T-cell (primary cell): ENCODE data around the gene RAF1. TPM values are rescaled to one million over a fixed set of nuclear protein-coding genes. Genes with fewer than 3 reads are reported as not detected.

ENCODE experiments used
- ATAC-seq, 4 experiments: fragments of 200-7000 bp in 3 of 4; fragments of 150-1000 bp in 1 of 4; cut with Tn5 transposase; replicated peaks in 1 of 4; 1 replicate in 3 of 4; 2 replicates in 1 of 4; pipeline ENCODE4 v1.10.0; 2021; ENCODE audit warnings: moderate library complexity in 3 of 4, mild to moderate bottlenecking in 2 of 4, moderate number of reproducible peaks in 1 of 4
- CTCF ChIA-PET, 2 donors: fragments of 300-600 bp; sonication (Branson Sonifier 250); formaldehyde crosslinking; loops; one replicate each; lab custom pipeline; 2022; ENCODE audit warnings: antibody characterized with exemption in 2 of 2; lab: Charles Lee
- POLR2A ChIA-PET, 2 donors: fragments of 300-600 bp; sonication (Branson Sonifier 250); formaldehyde crosslinking; loops; one replicate each; lab custom pipeline; 2022; ENCODE audit warnings: antibody characterized with exemption in 2 of 2; lab: Charles Lee
- DNase-seq, 35 experiments: peaks; one replicate each; pipeline versions ENCODE4 v3.0.0 to v3.0.0-alpha.2; 2013 to 2023
- H3K27ac ChIP-seq: one replicate; pipeline ENCODE4 v1.5.1; 2013; ENCODE audit warnings: low read length
- H3K27me3 ChIP-seq, 2 experiments: replicated peaks in 1 of 2; 1 replicate in 1 of 2; 2 replicates in 1 of 2; pipeline versions ENCODE4 v1.6.1 to v1.7.0; 2013; ENCODE audit warnings: low read length in 1 of 2, mixed read lengths in 1 of 2; ENCODE audit not compliant: control insufficient read depth in 2 of 2, insufficient read depth in 2 of 2; ENCODE audit errors: extremely low read depth in 1 of 2
- H3K36me3 ChIP-seq, 2 donors: 1 replicate in 1 of 2; 2 replicates in 1 of 2; pipeline versions ENCODE4 v1.6.1 to v1.7.0; 2013; ENCODE audit warnings: low read length in 1 of 2; ENCODE audit not compliant: control insufficient read depth in 2 of 2, insufficient read depth in 1 of 2; ENCODE audit errors: extremely low read depth in 1 of 2
- H3K4me1 ChIP-seq, 2 experiments: 1 replicate in 1 of 2; 2 replicates in 1 of 2; pipeline versions ENCODE4 v1.6.1 to v1.7.0; 2013; ENCODE audit warnings: low read length in 2 of 2, mixed read lengths in 1 of 2; ENCODE audit not compliant: insufficient read depth in 2 of 2, control insufficient read depth in 1 of 2; ENCODE audit errors: extremely low read depth in 1 of 2
- H3K4me3 ChIP-seq, 2 donors: 1 replicate in 1 of 2; 2 replicates in 1 of 2; pipeline versions ENCODE4 v1.5.1 to v1.7.0; 2013; ENCODE audit warnings: mild to moderate bottlenecking in 2 of 2, low read length in 1 of 2, moderate library complexity in 1 of 2; ENCODE audit not compliant: control insufficient read depth in 1 of 2; ENCODE audit errors: extremely low read depth in 1 of 2
- H3K9me3 ChIP-seq: 2 replicates; pipeline ENCODE4 v1.7.0; 2013
- H3K27ac Mint-ChIP-seq, 2 donors: one replicate each; pipeline ENCODE4 v1.8.0; 2020 to 2021; ENCODE audit warnings: mild to moderate bottlenecking in 2 of 2, mixed read lengths in 2 of 2
- H3K27me3 Mint-ChIP-seq, 2 donors: one replicate each; pipeline ENCODE4 v1.8.0; 2021 to 2022; ENCODE audit warnings: mixed read lengths in 2 of 2
- H3K36me3 Mint-ChIP-seq: one replicate; pipeline ENCODE4 v1.8.0; 2021; ENCODE audit warnings: mixed read lengths
- H3K4me1 Mint-ChIP-seq, 3 donors: one replicate each; pipeline ENCODE4 v1.8.0; 2020 to 2022; ENCODE audit warnings: mixed read lengths in 3 of 3, mild to moderate bottlenecking in 1 of 3
- H3K4me3 Mint-ChIP-seq, 3 donors: one replicate each; pipeline ENCODE4 v1.8.0; 2020 to 2022; ENCODE audit warnings: mild to moderate bottlenecking in 3 of 3, mixed read lengths in 3 of 3, moderate library complexity in 3 of 3
- H3K9me3 Mint-ChIP-seq, 3 donors: one replicate each; pipeline ENCODE4 v1.8.0; 2020 to 2022; ENCODE audit warnings: mixed read lengths in 3 of 3
- WGBS: methylation state at CpG from one replicate; pipeline ENCODE4 v1.1.5; 2013; ENCODE audit warnings: missing lambda C conversion rate; ENCODE audit not compliant: insufficient coverage; 5-methylcytosine and 5-hydroxymethylcytosine counted together
- total RNA-seq, 35 experiments: library from RNA in 6 of 35; stranded (reverse) in 6 of 35; fragments of 120-200 nt in 1 of 35; gene quantifications; one replicate each; pipeline versions ENCODE4 v1.2.1 to v1.2.4 and lab custom pipeline; 2013 to 2026

The RAF1 gene
- total RNA-seq, 5 donors from 2014 or later (not counting 1 experiment from before 2014, with no cell fraction given): 95.3 to 112 (median 105) TPM

- H3K4me3 ChIP-seq: no peak overlapping the region
- Mint-ChIP-seq H3K4me1 (peaks cover 66 to 69% (median 66%) of the 10 kb centered on the region in 3 donors), H3K4me3 (no peak overlapping the region), H3K9me3 (no peaks in the 10 kb centered on the region), H3K27me3 (no peaks in the 10 kb centered on the region), H3K27ac (no peak overlapping the region), H3K36me3 (peaks cover 12% of the 10 kb centered on the region)
- peaks cover 7 to 25% of the 10 kb centered on the region in 2 experiments for H3K4me1 ChIP-seq
- ATAC-seq (no peak), DNase-seq (no peak)
- H3K9me3 ChIP-seq: no peaks in the 10 kb centered on the region
- no peaks in the 10 kb centered on the region for H3K27me3 ChIP-seq
- no peak overlapping the region for H3K27ac ChIP-seq
- CTCF ChIA-PET: no interaction called here
- H3K36me3 ChIP-seq: no peaks in the 10 kb centered on the region
- POLR2A ChIA-PET: no interaction called here
Measured at GRCh38 chr3:12656193-12656592, 7.7 kb downstream of the RAF1 start.

GRCh38 chr3:12655701-12656100 is 8.2 kb downstream of the RAF1 start:
- peaks cover 66 to 68% (median 67%) of the 10 kb centered on the region in 3 donors for H3K4me1 Mint-ChIP-seq

GRCh38 chr3:12653747-12654146 is 10.2 kb downstream of the RAF1 start:
- Mint-ChIP-seq H3K4me3 (peak overlapping the region in 1 of 3 donors; percentile 39), H3K9me3 (no peaks in the 10 kb centered on the region), H3K4me1 (peaks cover 66 to 67% (median 66%) of the 10 kb centered on the region in 3 donors), H3K36me3 (peaks cover 11% of the 10 kb centered on the region), H3K27me3 (no peaks in the 10 kb centered on the region), H3K27ac (no peak overlapping the region)
- Histone ChIP-seq H3K4me3 (no peak overlapping the region), H3K27me3 (no peaks in the 10 kb centered on the region), H3K27ac (no peak overlapping the region), H3K4me1 (peaks cover 2 to 20% of the 10 kb centered on the region in 2 experiments), H3K9me3 (no peaks in the 10 kb centered on the region), H3K36me3 (no peaks in the 10 kb centered on the region)
- WGBS: no CpG with 5 or more reads among the region's 4 CpGs
- no peak for ATAC-seq
- ChIA-PET CTCF (no interaction called here), POLR2A (interaction anchor here in 1 of 2 donors (0.7 kb wide), 2 partner anchors 10 to 17 kb away, joined by 7 to 8 read pairs; no protein-coding TSS in a partner anchor)
- no peak for DNase-seq

More at GRCh38 chr3:12655701-12656100, 8.2 kb downstream of the RAF1 start:
- H3K4me1 ChIP-seq: peaks cover 5 to 22% of the 10 kb centered on the region in 2 experiments
- no peaks in the 10 kb centered on the region for H3K36me3 ChIP-seq
- Mint-ChIP-seq H3K4me3 (no peak overlapping the region), H3K36me3 (peaks cover 12% of the 10 kb centered on the region), H3K27ac (no peak overlapping the region), H3K9me3 (no peaks in the 10 kb centered on the region), H3K27me3 (no peaks in the 10 kb centered on the region)
- no peaks in the 10 kb centered on the region for H3K27me3 ChIP-seq
- no peak overlapping the region for H3K4me3 ChIP-seq
- DNase-seq (no peak), ATAC-seq (no peak)
- 100% methylated on average over 1 of the region's 4 CpGs for WGBS
- CTCF ChIA-PET: no interaction called here
- POLR2A ChIA-PET: no interaction called here
- H3K9me3 ChIP-seq: no peaks in the 10 kb centered on the region
- H3K27ac ChIP-seq: no peak overlapping the region

- Histone ChIP-seq H3K27me3 (no peaks in the 10 kb centered on the region), H3K4me3 (no peak overlapping the region), H3K27ac (no peak overlapping the region), H3K4me1 (peaks cover 4 to 20% of the 10 kb centered on the region in 2 experiments), H3K9me3 (no peaks in the 10 kb centered on the region), H3K36me3 (peaks cover 0 to 3% of the 10 kb centered on the region in 2 donors)
- POLR2A ChIA-PET: interaction anchor here in 1 of 2 donors (0.6 kb wide), 1 partner anchor 452 kb away, joined by 4 read pairs; no protein-coding TSS in a partner anchor
- Mint-ChIP-seq H3K4me1 (peaks cover 61 to 70% (median 64%) of the 10 kb centered on the region in 3 donors), H3K27ac (no peak overlapping the region), H3K4me3 (peak overlapping the region in 1 of 3 donors; percentile 13), H3K9me3 (no peaks in the 10 kb centered on the region), H3K36me3 (no peaks in the 10 kb centered on the region), H3K27me3 (no peaks in the 10 kb centered on the region)
- CTCF ChIA-PET: interaction anchor here (0.6 kb wide), 3 partner anchors 58 to 1744 kb away, joined by 3 to 5 read pairs (median 3); no protein-coding TSS in a partner anchor
- no peak for ATAC-seq
- peak in 1 of 35 experiments; percentile 14 for DNase-seq
- 64% methylated on average over 4 of the region's 12 CpGs for WGBS
Measured at GRCh38 chr3:12648384-12648959, 15.4 kb downstream of the RAF1 start.

GRCh38 chr3:12644331-12644937 is 19.5 kb downstream of the RAF1 start:
- no peaks in the 10 kb centered on the region for H3K9me3 Mint-ChIP-seq
- Histone ChIP-seq H3K4me3 (no peak overlapping the region), H3K9me3 (no peaks in the 10 kb centered on the region), H3K36me3 (peaks cover 0 to 7% of the 10 kb centered on the region in 2 donors), H3K27me3 (no peaks in the 10 kb centered on the region), H3K27ac (no peak overlapping the region), H3K4me1 (peaks cover 4 to 22% of the 10 kb centered on the region in 2 experiments)
- H3K27me3 Mint-ChIP-seq: no peaks in the 10 kb centered on the region
- no peak overlapping the region for H3K27ac Mint-ChIP-seq
- POLR2A ChIA-PET: no interaction called here
- H3K36me3 Mint-ChIP-seq: peaks cover 9% of the 10 kb centered on the region
- H3K4me1 Mint-ChIP-seq: peaks cover 51 to 65% (median 60%) of the 10 kb centered on the region in 3 donors
- CTCF ChIA-PET: no interaction called here
- ATAC-seq: no peak
- DNase-seq: no peak
- peak overlapping the region in 1 of 3 donors; percentile 10 for H3K4me3 Mint-ChIP-seq
- WGBS: no CpG with 5 or more reads among the region's 6 CpGs

- H3K27me3 Mint-ChIP-seq: no peaks in the 10 kb centered on the region
- ChIA-PET CTCF (no interaction called here), POLR2A (no interaction called here)
- DNase-seq: no peak
- H3K36me3 Mint-ChIP-seq: peaks cover 13% of the 10 kb centered on the region
- no peak for ATAC-seq
- no peaks in the 10 kb centered on the region for H3K9me3 Mint-ChIP-seq
- H3K27ac Mint-ChIP-seq: no peak overlapping the region
- peaks cover 0 to 7% of the 10 kb centered on the region in 2 donors for H3K36me3 ChIP-seq
- H3K4me1 ChIP-seq: peaks cover 4 to 17% of the 10 kb centered on the region in 2 experiments
- H3K4me1 Mint-ChIP-seq: peaks cover 48 to 63% (median 58%) of the 10 kb centered on the region in 3 donors
- no CpG with 5 or more reads among the region's 1 CpG for WGBS
- H3K27ac ChIP-seq: no peak overlapping the region
- no peak overlapping the region for H3K4me3 ChIP-seq
- no peak overlapping the region for H3K4me3 Mint-ChIP-seq
- no peaks in the 10 kb centered on the region for H3K27me3 ChIP-seq
- H3K9me3 ChIP-seq: no peaks in the 10 kb centered on the region
Measured at GRCh38 chr3:12643724-12644123, 20.2 kb downstream of the RAF1 start.
